Subcutaneous abdominal adipose tissue (tissue), 5 donors: ENCODE results near the gene PRKCG.

ENCODE experiments used
- H3K27ac ChIP-seq: one replicate; pipeline ENCODE4 v1.7.0; 2013; ENCODE audit warnings: low read depth, mild to moderate bottlenecking, inconsistent platforms, low read length, moderate library complexity
- H3K27me3 ChIP-seq, 5 donors: one replicate each; pipeline ENCODE4 v1.7.0; 2013; ENCODE audit warnings: low read length in 5 of 5, inconsistent platforms in 1 of 5; ENCODE audit not compliant: control insufficient read depth in 5 of 5, insufficient read depth in 4 of 5
- H3K36me3 ChIP-seq, 5 donors: one replicate each; pipeline ENCODE4 v1.7.0; 2013; ENCODE audit warnings: low read length in 5 of 5; ENCODE audit not compliant: control insufficient read depth in 5 of 5, insufficient read depth in 5 of 5
- H3K4me1 ChIP-seq, 5 donors: one replicate each; pipeline ENCODE4 v1.7.0; 2013; ENCODE audit warnings: low read length in 5 of 5, mild to moderate bottlenecking in 3 of 5, moderate library complexity in 1 of 5; ENCODE audit not compliant: control insufficient read depth in 5 of 5, insufficient read depth in 5 of 5
- H3K4me3 ChIP-seq, 5 donors: one replicate each; pipeline ENCODE4 v1.7.0; 2013; ENCODE audit warnings: low read length in 5 of 5, low read depth in 1 of 5
- H3K9ac ChIP-seq, 5 donors: one replicate each; pipeline ENCODE4 v1.7.0; 2013; ENCODE audit warnings: low read length in 5 of 5, mild to moderate bottlenecking in 4 of 5, moderate library complexity in 3 of 5
- H3K9me3 ChIP-seq, 5 donors: one replicate each; pipeline ENCODE4 v1.7.0; 2013; ENCODE audit warnings: low read length in 5 of 5; ENCODE audit not compliant: control insufficient read depth in 5 of 5
- donor health status: healthy.
- donor health status: healthy.
- donor health status: healthy.
- donor health status: healthy.
- donor health status: healthy.

Gene PRKCG

DNA sequence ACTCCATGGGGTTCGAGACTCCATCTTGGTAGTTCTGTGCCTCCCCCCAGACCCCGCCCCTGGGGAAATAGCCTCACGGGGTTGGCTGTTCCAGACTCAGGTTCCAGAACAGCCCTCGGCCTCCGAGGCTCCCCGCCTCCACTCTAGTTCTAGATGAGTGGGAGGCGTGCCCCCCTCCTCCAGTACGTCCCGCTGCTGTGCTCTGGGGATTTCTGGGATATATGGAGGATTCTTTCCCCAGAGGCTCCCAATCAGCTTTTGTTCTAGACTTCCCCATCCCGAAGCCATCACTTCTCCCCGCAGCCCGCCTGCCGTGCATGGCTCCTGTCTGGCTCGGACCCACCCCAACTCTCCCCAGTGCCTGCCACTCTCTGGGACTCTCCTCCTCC, 25.2 kb downstream of the PRKCG start:
- H3K9ac ChIP-seq = no peak overlapping the region
- H3K27ac ChIP-seq = no peak overlapping the region
- no peaks in the 10 kb centered on the region for H3K9me3 ChIP-seq
- peaks cover 32 to 65% (median 63%) of the 10 kb centered on the region in 5 donors for H3K27me3 ChIP-seq
- H3K4me3 ChIP-seq = no peak overlapping the region
- no peaks in the 10 kb centered on the region for H3K36me3 ChIP-seq
- H3K4me1 ChIP-seq = peaks cover 0 to 22% (median 11%) of the 10 kb centered on the region in 5 donors

DNA sequence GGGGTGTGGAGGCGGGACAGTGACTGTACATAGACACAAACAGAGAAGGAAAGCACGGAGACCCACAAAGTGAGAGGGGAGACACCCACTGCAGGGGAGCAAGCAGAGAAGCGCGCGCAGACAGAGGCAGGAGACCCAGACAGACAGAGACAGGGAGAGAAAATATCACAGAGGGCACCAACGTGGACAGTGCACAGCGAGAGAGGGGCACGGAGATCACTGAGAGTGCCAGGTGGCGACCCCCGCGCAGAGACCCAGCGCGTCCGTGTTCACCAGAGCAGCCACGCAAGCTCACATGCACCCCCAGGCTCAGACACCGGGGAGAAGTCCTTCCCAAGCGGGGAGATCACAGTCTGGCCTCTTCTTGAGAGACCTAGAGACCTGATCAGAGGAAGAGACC, 25.7 kb downstream of the PRKCG start:
- Histone ChIP-seq H3K9me3 (peaks cover 0 to 3% (median 0%) of the 10 kb centered on the region in 5 donors), H3K27me3 (peaks cover 32 to 70% (median 68%) of the 10 kb centered on the region in 5 donors), H3K36me3 (no peaks in the 10 kb centered on the region), H3K9ac (no peak overlapping the region), H3K27ac (no peak overlapping the region), H3K4me1 (peaks cover 0 to 22% (median 11%) of the 10 kb centered on the region in 5 donors), H3K4me3 (peak overlapping the region in 1 of 5 donors; percentile 16)

DNA sequence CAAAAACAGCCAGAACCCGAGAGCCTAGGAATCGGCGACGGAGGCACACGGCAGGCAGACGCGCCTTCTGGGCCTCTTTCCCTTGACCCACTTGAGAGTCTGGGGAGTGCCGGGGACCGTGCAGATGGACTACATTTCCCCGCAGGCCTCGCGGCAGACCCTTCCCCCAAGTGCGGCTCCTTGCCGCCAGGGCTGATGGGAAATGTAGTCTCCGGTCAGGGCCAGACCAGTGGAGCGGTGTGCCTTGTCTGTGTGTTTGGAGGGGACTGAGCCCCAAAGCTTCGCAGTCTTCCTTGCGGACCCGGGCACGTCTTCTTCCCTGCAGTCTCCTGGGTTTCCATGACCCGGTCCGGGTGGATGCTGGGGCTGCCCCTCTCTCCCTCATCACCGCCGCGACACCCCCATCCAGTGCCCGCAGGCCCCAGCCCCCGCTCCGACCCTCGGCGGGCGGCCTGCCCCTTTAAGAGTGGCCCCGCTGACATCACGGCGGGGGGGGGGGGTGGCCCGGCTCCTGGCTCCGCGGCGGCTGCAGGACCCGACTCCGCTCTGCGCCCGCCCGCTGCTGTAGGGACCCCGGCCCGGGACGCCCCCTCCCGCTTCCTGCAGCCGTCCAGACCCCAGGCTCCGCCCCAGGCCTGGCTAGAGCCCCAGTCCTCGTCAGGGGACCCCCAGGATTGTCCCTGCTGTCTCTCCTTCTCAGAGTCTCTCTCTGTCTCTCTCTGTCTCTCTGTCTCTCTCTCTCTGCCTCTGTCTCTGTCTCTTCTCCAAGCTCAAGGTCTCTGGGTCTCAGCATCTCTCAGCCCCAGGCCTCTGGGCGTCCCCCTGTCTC, 26.3 kb downstream of the PRKCG start:
- Histone ChIP-seq H3K9ac (no peak overlapping the region), H3K36me3 (no peaks in the 10 kb centered on the region), H3K4me1 (peaks cover 0 to 22% (median 11%) of the 10 kb centered on the region in 5 donors), H3K27me3 (peaks cover 35 to 75% (median 72%) of the 10 kb centered on the region in 5 donors), H3K4me3 (peak overlapping the region in 1 of 5 donors; percentile 16), H3K27ac (no peak overlapping the region), H3K9me3 (peaks cover 0 to 3% (median 0%) of the 10 kb centered on the region in 5 donors)

DNA sequence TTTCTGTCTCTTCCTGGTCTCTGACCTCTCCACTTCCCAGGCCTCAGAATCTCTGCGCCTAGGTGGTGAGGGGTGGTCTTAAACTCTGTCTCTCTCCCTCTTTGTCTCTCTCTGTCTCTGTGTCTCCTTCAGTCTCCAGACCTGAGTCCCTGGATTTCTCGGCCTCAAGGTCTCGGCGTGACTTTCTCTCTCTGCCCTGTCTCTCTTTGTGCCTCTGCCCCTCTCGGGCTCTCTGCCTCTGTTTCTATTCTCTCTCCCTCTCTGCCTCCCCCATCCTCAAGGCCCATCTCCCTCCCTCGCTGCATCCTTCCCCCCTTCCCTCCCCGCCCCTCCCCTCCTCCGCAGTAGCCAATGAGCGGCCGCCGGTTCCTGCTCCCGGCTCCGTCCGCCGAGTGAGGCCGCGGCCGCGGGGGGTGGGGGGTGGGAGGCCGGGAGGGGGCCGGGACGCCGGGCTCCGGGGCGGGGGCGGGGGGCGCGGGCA, 27.0 kb downstream of the PRKCG start, which contains the start of gene CACNG7:
Gene CACNG7, plus strand, starts transcription at position 344 of the 481 bp plus-strand sequence. CDS start 3,554 bp downstream, outside the sequence.
- Histone ChIP-seq H3K9me3 (peaks cover 0 to 3% (median 0%) of the 10 kb centered on the region in 5 donors), H3K4me3 (peak within 1 kb of the TSS in 1 of 5 donors; percentile 16), H3K27me3 (peaks cover 35 to 77% (median 72%) of the 10 kb centered on the region in 5 donors), H3K4me1 (peaks cover 0 to 22% (median 11%) of the 10 kb centered on the region in 5 donors), H3K27ac (no peak within 1 kb of the TSS), H3K36me3 (no peaks in the 10 kb centered on the region), H3K9ac (no peak within 1 kb of the TSS)

DNA sequence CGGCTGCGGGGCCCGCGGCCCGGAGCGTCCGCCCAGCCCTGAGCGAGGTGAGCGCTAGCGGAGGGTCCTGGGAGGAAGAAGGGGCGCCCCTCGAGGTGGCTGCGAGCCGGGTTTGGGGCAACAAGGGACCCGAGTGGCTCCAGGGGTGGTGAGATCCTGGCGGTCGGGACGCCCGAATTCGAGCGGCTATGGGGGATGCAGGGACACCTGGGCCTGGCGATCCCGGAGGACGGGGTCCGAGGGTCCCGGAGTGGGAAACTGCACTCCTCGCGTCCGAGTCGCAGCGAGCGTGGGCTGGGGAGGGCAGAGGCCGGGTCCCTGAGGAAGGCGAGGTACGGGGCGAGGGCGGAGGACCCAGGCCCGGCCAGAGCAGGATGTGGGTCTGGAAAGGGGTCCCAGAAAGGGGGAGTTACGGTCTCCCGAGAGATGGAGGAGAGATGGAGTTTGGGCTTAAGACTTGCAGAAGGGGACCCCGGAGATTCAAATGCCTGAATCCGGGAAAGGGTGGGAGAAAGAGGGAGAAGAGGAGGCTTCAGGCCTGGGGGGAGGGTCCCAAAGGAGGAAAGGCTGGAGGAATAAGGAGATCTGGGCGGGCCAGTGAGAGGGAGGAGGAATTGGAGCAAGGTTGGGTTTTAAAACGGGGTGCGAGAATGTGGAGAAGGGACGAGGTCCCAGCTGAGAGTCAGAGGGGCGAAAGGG, 27.6 kb downstream of the PRKCG start:
- H3K9ac ChIP-seq = no peak overlapping the region
- H3K27me3 ChIP-seq = peaks cover 35 to 76% (median 67%) of the 10 kb centered on the region in 5 donors
- H3K4me3 ChIP-seq = no peak overlapping the region
- H3K36me3 ChIP-seq = no peaks in the 10 kb centered on the region
- H3K4me1 ChIP-seq = peaks cover 0 to 22% (median 11%) of the 10 kb centered on the region in 5 donors
- peaks cover 0 to 3% (median 0%) of the 10 kb centered on the region in 5 donors for H3K9me3 ChIP-seq
- no peak overlapping the region for H3K27ac ChIP-seq

DNA sequence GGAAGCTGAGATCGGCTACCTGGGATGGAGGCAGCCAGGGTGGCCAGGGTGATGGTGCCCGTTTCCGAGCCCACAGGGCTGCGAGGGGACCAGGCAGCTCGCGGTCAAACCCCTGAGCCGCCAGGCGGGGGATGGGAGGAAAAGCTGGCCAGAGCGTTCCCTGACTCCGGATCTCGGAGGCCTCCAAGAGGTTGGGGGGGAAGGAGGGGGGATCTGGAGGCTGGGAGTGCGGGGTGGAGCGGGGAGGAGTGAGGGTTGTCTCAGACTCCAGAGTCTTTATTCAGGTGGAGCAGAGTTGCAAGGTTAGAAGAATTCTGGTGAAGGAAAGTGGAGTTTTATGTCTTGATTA, 28.1 kb downstream of the PRKCG start:
- peaks cover 0 to 22% (median 11%) of the 10 kb centered on the region in 5 donors for H3K4me1 ChIP-seq
- no peak overlapping the region for H3K27ac ChIP-seq
- peaks cover 35 to 74% (median 63%) of the 10 kb centered on the region in 5 donors for H3K27me3 ChIP-seq

DNA sequence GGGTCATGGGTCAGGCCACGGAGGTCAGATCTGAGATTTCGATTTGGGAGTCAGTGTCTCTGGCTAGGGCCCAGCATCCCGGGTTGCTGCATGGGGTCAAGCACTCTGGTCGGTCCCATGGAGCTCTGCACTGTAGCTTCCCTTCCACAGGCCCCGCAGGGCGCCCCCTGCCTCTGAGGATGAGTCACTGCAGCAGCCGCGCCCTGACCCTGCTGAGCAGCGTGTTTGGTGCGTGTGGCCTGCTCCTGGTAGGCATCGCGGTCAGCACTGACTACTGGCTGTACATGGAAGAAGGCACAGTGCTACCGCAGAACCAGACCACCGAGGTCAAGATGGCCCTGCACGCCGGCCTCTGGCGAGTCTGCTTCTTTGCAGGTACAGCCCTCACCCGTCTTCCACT, 30.7 kb downstream of the PRKCG start:
- no peaks in the 10 kb centered on the region for H3K36me3 ChIP-seq
- no peak overlapping the region for H3K4me3 ChIP-seq
- H3K27ac ChIP-seq = no peak overlapping the region
- peaks cover 0 to 15% (median 6%) of the 10 kb centered on the region in 5 donors for H3K4me1 ChIP-seq
- peaks cover 0 to 3% (median 0%) of the 10 kb centered on the region in 5 donors for H3K9me3 ChIP-seq
- H3K9ac ChIP-seq = no peak overlapping the region
- peaks cover 27 to 57% (median 47%) of the 10 kb centered on the region in 5 donors for H3K27me3 ChIP-seq

More for the DNA sequence above, 28.1 kb downstream of the PRKCG start:
- peaks cover 0 to 3% (median 0%) of the 10 kb centered on the region in 5 donors for H3K9me3 ChIP-seq
- no peak overlapping the region for H3K9ac ChIP-seq
- no peaks in the 10 kb centered on the region for H3K36me3 ChIP-seq
- no peak overlapping the region for H3K4me3 ChIP-seq

DNA sequence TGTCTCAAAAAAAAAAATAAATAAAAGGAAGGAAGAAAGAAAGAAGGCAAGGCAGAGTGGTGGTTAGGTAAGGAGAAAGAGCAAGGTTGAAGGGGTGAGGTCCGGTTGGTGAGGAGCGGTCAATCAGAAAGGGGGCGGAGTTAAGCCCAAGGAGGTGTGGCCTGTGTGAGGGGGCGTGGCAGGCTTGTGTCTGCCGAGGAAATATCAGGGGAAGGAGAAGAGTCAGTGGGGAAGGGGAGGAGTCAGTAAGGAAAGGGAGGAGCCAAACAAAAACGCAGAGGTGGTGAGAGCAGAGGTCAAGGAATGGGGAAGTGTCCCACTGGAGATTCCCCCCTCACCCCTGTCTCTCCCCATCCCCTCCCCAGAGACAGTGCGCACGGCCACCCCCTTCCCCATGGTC, 33.0 kb downstream of the PRKCG start:
- H3K36me3 ChIP-seq = no peaks in the 10 kb centered on the region
- H3K9me3 ChIP-seq = peaks cover 0 to 3% (median 0%) of the 10 kb centered on the region in 5 donors
- H3K27me3 ChIP-seq = peaks cover 13 to 37% (median 27%) of the 10 kb centered on the region in 5 donors
- no peak overlapping the region for H3K9ac ChIP-seq
- H3K4me3 ChIP-seq = no peak overlapping the region
- H3K4me1 ChIP-seq = no peaks in the 10 kb centered on the region
- no peak overlapping the region for H3K27ac ChIP-seq

DNA sequence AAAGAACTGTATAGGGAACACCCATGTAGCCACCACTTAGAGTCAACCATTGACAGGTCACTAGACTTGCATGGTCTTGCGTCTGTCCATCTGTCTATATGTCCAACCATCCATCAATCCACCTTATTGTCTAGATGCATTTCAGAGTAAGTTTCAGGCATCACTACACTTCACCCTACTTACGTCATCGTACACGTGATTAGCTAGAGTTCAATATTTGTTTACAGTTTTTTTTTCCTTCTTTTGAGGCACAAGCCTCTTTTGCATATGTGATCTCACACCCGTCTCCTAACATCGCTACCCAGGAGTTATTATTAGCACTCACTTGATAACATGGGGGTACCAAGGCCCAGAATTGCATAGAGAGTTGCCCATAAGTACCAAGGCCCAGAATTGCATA, 34.0 kb downstream of the PRKCG start:
- no peaks in the 10 kb centered on the region for H3K4me1 ChIP-seq
- H3K36me3 ChIP-seq = no peaks in the 10 kb centered on the region
- H3K9me3 ChIP-seq = peaks cover 0 to 3% (median 0%) of the 10 kb centered on the region in 5 donors
- no peak overlapping the region for H3K9ac ChIP-seq
- H3K27ac ChIP-seq = no peak overlapping the region
- H3K27me3 ChIP-seq = peaks cover 10 to 27% (median 18%) of the 10 kb centered on the region in 5 donors
- H3K4me3 ChIP-seq = no peak overlapping the region
